ENCODE results near the gene CEP164.

Gene CEP164

GRCh38 chr11:117366248-117366647, 38.6 kb downstream of the CEP164 start:
- DNase-seq (ENCODE audit: low spot score) = no peak

GRCh38 chr11:117366875-117367274, 39.2 kb downstream of the CEP164 start:
- DNase-seq (ENCODE audit: low spot score) = no peak

GRCh38 chr11:117369534-117369933, 41.9 kb downstream of the CEP164 start:
- DNase-seq (ENCODE audit: low spot score) = no peak

GRCh38 chr11:117371453-117371852, 43.8 kb downstream of the CEP164 start:
- no peak for DNase-seq (ENCODE audit: low spot score)

GRCh38 chr11:117374316-117375055, 46.8 kb downstream of the CEP164 start:
- no peak for DNase-seq (ENCODE audit: low spot score)

- DNase-seq (ENCODE audit: low spot score) = no peak
Measured at GRCh38 chr11:117375960-117376359, 48.3 kb downstream of the CEP164 start.

GRCh38 chr11:117376517-117376916, 48.9 kb downstream of the CEP164 start:
- no peak for DNase-seq (ENCODE audit: low spot score)

GRCh38 chr11:117378976-117379865, 51.6 kb downstream of the CEP164 start:
- no peak for DNase-seq (ENCODE audit: low spot score)

GRCh38 chr11:117380676-117381075, 53.0 kb downstream of the CEP164 start:
- DNase-seq (ENCODE audit: low spot score) = no peak

- DNase-seq (ENCODE audit: low spot score) = no peak
Measured at GRCh38 chr11:117381481-117382387, 54.1 kb downstream of the CEP164 start.

GRCh38 chr11:117382746-117383145, 55.1 kb downstream of the CEP164 start:
- no peak for DNase-seq (ENCODE audit: low spot score)

GRCh38 chr11:117384045-117384444, 56.4 kb downstream of the CEP164 start:
- DNase-seq (ENCODE audit: low spot score) = no peak

- no peak for DNase-seq (ENCODE audit: low spot score)
Measured at GRCh38 chr11:117385471-117385870, 57.8 kb downstream of the CEP164 start.

GRCh38 chr11:117385906-117386305, 58.3 kb downstream of the CEP164 start:
- DNase-seq (ENCODE audit: low spot score) = no peak

- no peak for DNase-seq (ENCODE audit: low spot score)
Measured at GRCh38 chr11:117387992-117388755, 60.5 kb downstream of the CEP164 start.

GRCh38 chr11:117390743-117391142, 63.1 kb downstream of the CEP164 start:
- DNase-seq (ENCODE audit: low spot score) = no peak

GRCh38 chr11:117391181-117391580, 63.5 kb downstream of the CEP164 start:
- DNase-seq (ENCODE audit: low spot score) = no peak

GRCh38 chr11:117392001-117392690, 64.5 kb downstream of the CEP164 start:
- DNase-seq (ENCODE audit: low spot score) = no peak

- no peak for DNase-seq (ENCODE audit: low spot score)
Measured at GRCh38 chr11:117392979-117393378, 65.3 kb downstream of the CEP164 start.

- no peak for DNase-seq (ENCODE audit: low spot score)
Measured at GRCh38 chr11:117394221-117394925, 66.7 kb downstream of the CEP164 start.

All from activated CD4-positive, alpha-beta T cell treated with anti-CD3 and anti-CD28 coated beads, Interleukin-2, Interleukin-4, amounts not matched to agents 100 ng/mL and 50 ng/mL, durations not matched to agents 16 hours and 8 hours (primary cell).